Measurements from ENCODE around the gene UBE2F. TPM values are rescaled to one million over a fixed set of nuclear protein-coding genes. Genes with fewer than 3 reads are reported as not detected.

UBE2F gene
- total and polyA plus RNA-seq, 2 of the 13 experiments (the other 11 are each of a cell fraction or from before 2014, with no cell fraction given) = 35.4 to 73.1 TPM

- no TSS peak for BruUV-seq (replicated peaks)
- no peak overlapping the region for H2AFZ ChIP-seq (ENCODE audit: low read length)
- peaks cover 2 to 43% of the 10 kb centered on the region in 2 experiments; a peak in 4 of 5 replicates for H3K27me3 ChIP-seq (ENCODE audit: control insufficient read depth in 1 of 2, insufficient read depth in 2 of 2, low read length in 2 of 2)
- in situ Hi-C loops (cut with HindIII; ENCODE audit: extremely low pct_ligation_motif_present, low pct_unique_long_range_greater_than_20kb) (no loop called here), intact Hi-C loops (cut with micrococcal nuclease; ENCODE audit: unreplicated experiment) (no loop called here)
- peaks cover 8% of the 10 kb centered on the region for H3K4me1 ChIP-seq (ENCODE audit: insufficient read depth, low read length)
- H3K9ac ChIP-seq (ENCODE audit: insufficient read depth, low read depth, low read length) = no peak overlapping the region
- no peak overlapping the region for H3K4me3 ChIP-seq (replicated peaks in 1 of 3; ENCODE audit: insufficient read depth in 1 of 3, low read depth in 2 of 3, low read length in 3 of 3)
- POLR2A ChIA-PET = no interaction called here
- no peak for TF ChIP-seq KLF12 (CRISPR knock-in tag; IDR thresholded peaks at IDR 0.05; ENCODE audit: borderline replicate concordance)
- no peak for TF ChIP-seq TCF7 (IDR thresholded peaks at IDR 0.05; ENCODE audit: low read depth)
- no peak for TF ChIP-seq CBX2 (IDR thresholded peaks at IDR 0.05; ENCODE audit: low read depth, low read length)
- TF ChIP-seq CBX2 (CRISPR knock-in tag; IDR thresholded peaks at IDR 0.05; ENCODE audit: low read depth) = no peak
- TF ChIP-seq ZNF317 (CRISPR knock-in tag; IDR thresholded peaks at IDR 0.05) = no peak
- no peak for TF ChIP-seq ZSCAN22 (CRISPR knock-in tag; IDR thresholded peaks at IDR 0.05)
- TF ChIP-seq ZNF143 (CRISPR knock-in tag; IDR thresholded peaks at IDR 0.05) = no peak
- no peak for TF ChIP-seq RARA (CRISPR knock-in tag; IDR thresholded peaks at IDR 0.05)
- no peak for TF ChIP-seq ZBTB20 (CRISPR knock-in tag; IDR thresholded peaks at IDR 0.05; ENCODE audit: borderline replicate concordance, low read depth)
- TF ChIP-seq ZNF879 (CRISPR knock-in tag; IDR thresholded peaks at IDR 0.05) = no peak
- TF ChIP-seq FOXO4 (CRISPR knock-in tag; conservative IDR thresholded peaks at IDR 0.05) = no peak
- TF ChIP-seq ZNF431 (CRISPR knock-in tag; IDR thresholded peaks at IDR 0.05; ENCODE audit: borderline replicate concordance, low read depth) = no peak
- no peak for TF ChIP-seq TOPORS (CRISPR knock-in tag; IDR thresholded peaks at IDR 0.05)
- TF ChIP-seq PTBP1 (IDR thresholded peaks at IDR 0.05; ENCODE audit: low read depth, low read length, poor library complexity, severe bottlenecking) = no peak
- no peak for TF ChIP-seq HMGA1 (CRISPR knock-in tag; conservative IDR thresholded peaks at IDR 0.05)
- TF ChIP-seq ZBTB7B (CRISPR knock-in tag; IDR thresholded peaks at IDR 0.05) = no peak
- no peak for TF ChIP-seq PITX1 (CRISPR knock-in tag; IDR thresholded peaks at IDR 0.05)
- H3K9me3 ChIP-seq (ENCODE audit: low read length) = no peaks in the 10 kb centered on the region
- DNase-seq (ENCODE audit: low spot score) = no peak
- no peak overlapping the region for H3K4me2 ChIP-seq (ENCODE audit: low read depth, low read length)
- H3K79me2 ChIP-seq (ENCODE audit: insufficient read depth, low read length) = no peaks in the 10 kb centered on the region
- whole genome bisulfite sequencing (ENCODE audit: low lambda C conversion rate) = 37% methylated on average over 5 of the region's 6 CpGs
- FAIRE-seq = no peak
- H4K20me1 ChIP-seq (ENCODE audit: insufficient read depth, low read length) = no peaks in the 10 kb centered on the region
- no peak for ATAC-seq
- CTCF ChIA-PET (ENCODE audit: low intra/inter-chr PET ratio, low total read pairs) = no interaction called here
- no peak overlapping the region for H3K27ac ChIP-seq (ENCODE audit: extremely low read length, insufficient read depth, low read length)
- H3K36me3 ChIP-seq (replicated peaks in 1 of 2; ENCODE audit: control insufficient read depth in 1 of 2, insufficient read depth in 2 of 2, low read length in 2 of 2) = no peaks in the 10 kb centered on the region
Measured at GRCh38 chr2:237919593-237919992, 47.2 kb upstream of the UBE2F start.
